GM13977 (cell line): ENCODE results near the gene ZNF276.
"Not testable (repeated sequence)": the region's sequence is repeated elsewhere in the genome, so short reads cannot be mapped to it uniquely, and the experiment has no call there.

ENCODE experiments used
- DNase-seq: peaks from one replicate; pipeline ENCODE4 v3.0.0; 2012; ENCODE audit warnings: low spot score
- CTCF ChIP-seq: IDR thresholded peaks from 2 replicates; pipeline ENCODE4 v1.5.1; 2012; ENCODE audit warnings: mild to moderate bottlenecking, control low read depth; ENCODE audit not compliant: insufficient read depth; ENCODE audit errors: extremely low read depth, missing control alignments
- in situ Hi-C: fragments of 300-500 bp; cut with MboI; formaldehyde crosslinking; loops from one replicate; pipeline ENCODE4 v1.12.0; 2022; ENCODE audit warnings: low sequenced_read_pairs, low pct_unique_long_range_greater_than_20kb, mixed read lengths, inconsistent platforms; ENCODE audit not compliant: unreplicated experiment

The ZNF276 gene

GRCh38 chr16:89765292-89765830, 44.0 kb downstream of the ZNF276 start:
- no peak for DNase-seq
- no peak for TF ChIP-seq CTCF
- in situ Hi-C loops = no loop called here

GRCh38 chr16:89770367-89770766, 49.0 kb downstream of the ZNF276 start:
- DNase-seq = no peak
- in situ Hi-C loops = no loop called here
- TF ChIP-seq CTCF = no peak

- DNase-seq = no peak
- no peak for TF ChIP-seq CTCF
- in situ Hi-C loops = no loop called here
These were observed 53.9 kb downstream of the ZNF276 start for GRCh38 chr16:89775223-89775622.

- DNase-seq, in situ Hi-C loops: not testable (repeated sequence)
These were observed 56.9 kb downstream of the ZNF276 start for GRCh38 chr16:89778211-89778610.

- DNase-seq = no peak
- in situ Hi-C loops = no loop called here
- no peak for TF ChIP-seq CTCF
These were observed 58.0 kb downstream of the ZNF276 start for GRCh38 chr16:89779231-89779908.

- TF ChIP-seq CTCF = no peak
- in situ Hi-C loops = no loop called here
- DNase-seq = no peak
These were observed 58.6 kb downstream of the ZNF276 start for GRCh38 chr16:89779909-89780305.

- in situ Hi-C loops = no loop called here
These were observed 61.2 kb downstream of the ZNF276 start for GRCh38 chr16:89782489-89782888.

GRCh38 chr16:89783952-89784351, 62.6 kb downstream of the ZNF276 start:
- DNase-seq, in situ Hi-C loops: not testable (repeated sequence)

More at GRCh38 chr16:89782489-89782888, 61.2 kb downstream of the ZNF276 start:
- DNase-seq = no peak
- TF ChIP-seq CTCF = no peak
